ENCODE data around the gene ST8SIA4. TPM values are rescaled to one million over a fixed set of nuclear protein-coding genes. Genes with fewer than 3 reads are reported as not detected.

The ST8SIA4 gene
- total RNA-seq, 2 donors from 2014 or later: 1.9 to 2.4 TPM

- H3K27ac ChIP-seq: peak overlapping the region in 1 of 2 donors; percentile 43
These were observed 13.8 kb downstream of the ST8SIA4 start for GRCh38 chr5:100889165-100889743.

GRCh38 chr5:100877274-100877673, 25.8 kb downstream of the ST8SIA4 start:
- DNase-seq (ENCODE audit: low spot score): no peak
- Histone ChIP-seq H3K27me3 (no peaks in the 10 kb centered on the region), H3K4me3 (no peak overlapping the region), H3K9me3 (no peaks in the 10 kb centered on the region), H3K4me1 (no peaks in the 10 kb centered on the region), H3K36me3 (no peaks in the 10 kb centered on the region), H3K27ac (no peak overlapping the region)
- TF ChIP-seq CTCF (IDR thresholded peaks at IDR 0.05): no peak

More at GRCh38 chr5:100889165-100889743, 13.8 kb downstream of the ST8SIA4 start:
- H3K27me3 ChIP-seq: no peaks in the 10 kb centered on the region
- H3K36me3 ChIP-seq: no peaks in the 10 kb centered on the region
- peak overlapping the region in 1 of 2 donors; percentile 3 for H3K4me3 ChIP-seq
- TF ChIP-seq CTCF (IDR thresholded peaks at IDR 0.05): no peak
- H3K9me3 ChIP-seq: no peaks in the 10 kb centered on the region
- DNase-seq (ENCODE audit: low spot score): no peak
- H3K4me1 ChIP-seq: no peaks in the 10 kb centered on the region

GRCh38 chr5:100872408-100873190, 30.5 kb downstream of the ST8SIA4 start:
- DNase-seq (ENCODE audit: low spot score): no peak
- no peaks in the 10 kb centered on the region for H3K9me3 ChIP-seq
- H3K4me3 ChIP-seq: no peak overlapping the region
- no peaks in the 10 kb centered on the region for H3K36me3 ChIP-seq
- H3K27ac ChIP-seq: no peak overlapping the region
- no peaks in the 10 kb centered on the region for H3K27me3 ChIP-seq
- TF ChIP-seq CTCF (IDR thresholded peaks at IDR 0.05): no peak
- no peaks in the 10 kb centered on the region for H3K4me1 ChIP-seq

GRCh38 chr5:100867039-100867562, 36.0 kb downstream of the ST8SIA4 start:
- no peak overlapping the region for H3K27ac ChIP-seq
- H3K4me1 ChIP-seq: no peaks in the 10 kb centered on the region
- no peak for TF ChIP-seq CTCF (IDR thresholded peaks at IDR 0.05)
- no peak overlapping the region for H3K4me3 ChIP-seq
- DNase-seq (ENCODE audit: low spot score): no peak
- H3K36me3 ChIP-seq: no peaks in the 10 kb centered on the region
- H3K9me3 ChIP-seq: no peaks in the 10 kb centered on the region
- H3K27me3 ChIP-seq: no peaks in the 10 kb centered on the region

- Histone ChIP-seq H3K27ac (no peak overlapping the region), H3K36me3 (no peaks in the 10 kb centered on the region), H3K4me1 (no peaks in the 10 kb centered on the region), H3K27me3 (no peaks in the 10 kb centered on the region), H3K9me3 (no peaks in the 10 kb centered on the region), H3K4me3 (no peak overlapping the region)
- TF ChIP-seq CTCF (IDR thresholded peaks at IDR 0.05): no peak
- DNase-seq (ENCODE audit: low spot score): no peak
These were observed 38.2 kb downstream of the ST8SIA4 start for GRCh38 chr5:100864931-100865330.
